ENCODE data around the gene PTPRN2.

The PTPRN2 gene

GRCh38 chr7:158609313-158609974 is 21.8 kb upstream of the PTPRN2 start:
- no peak for TF ChIP-seq CTCF (conservative IDR thresholded peaks at IDR 0.05; ENCODE audit: low read length)
- no peak for DNase-seq (ENCODE audit: low read depth)

GRCh38 chr7:158607563-158607962 is 19.9 kb upstream of the PTPRN2 start:
- no peak for TF ChIP-seq CTCF (conservative IDR thresholded peaks at IDR 0.05; ENCODE audit: low read length)
- no peak for DNase-seq (ENCODE audit: low read depth)
- no peak overlapping the region for H3K4me3 ChIP-seq (ENCODE audit: low read length)

More at GRCh38 chr7:158609313-158609974, 21.8 kb upstream of the PTPRN2 start:
- H3K4me3 ChIP-seq (ENCODE audit: low read length) = no peak overlapping the region

- H3K4me3 ChIP-seq (ENCODE audit: low read length) = no peak overlapping the region
- TF ChIP-seq CTCF (conservative IDR thresholded peaks at IDR 0.05; ENCODE audit: low read length) = no peak
Measured at GRCh38 chr7:158606671-158607424, 19.2 kb upstream of the PTPRN2 start.

GRCh38 chr7:158606129-158606528 is 18.5 kb upstream of the PTPRN2 start:
- no peak for TF ChIP-seq CTCF (conservative IDR thresholded peaks at IDR 0.05; ENCODE audit: low read length)
- peak; percentile 29 for DNase-seq (ENCODE audit: low read depth)
- no peak overlapping the region for H3K4me3 ChIP-seq (ENCODE audit: low read length)

More at GRCh38 chr7:158606671-158607424, 19.2 kb upstream of the PTPRN2 start:
- DNase-seq (ENCODE audit: low read depth) = no peak

GRCh38 chr7:158603773-158604755 is 16.4 kb upstream of the PTPRN2 start:
- no peak for DNase-seq (ENCODE audit: low read depth)
- no peak for TF ChIP-seq CTCF (conservative IDR thresholded peaks at IDR 0.05; ENCODE audit: low read length)
- H3K4me3 ChIP-seq (ENCODE audit: low read length) = no peak overlapping the region

- no peak for TF ChIP-seq CTCF (conservative IDR thresholded peaks at IDR 0.05; ENCODE audit: low read length)
- no peak for DNase-seq (ENCODE audit: low read depth)
- H3K4me3 ChIP-seq (ENCODE audit: low read length) = no peak overlapping the region
Measured at GRCh38 chr7:158602905-158603772, 15.5 kb upstream of the PTPRN2 start.

Data from AG10803 (cell line).